ENCODE measurements around the gene HEBP2. TPM values are rescaled to one million over a fixed set of nuclear protein-coding genes. Genes with fewer than 3 reads are reported as not detected.
"Not testable (repeated sequence)": the region's sequence is repeated elsewhere in the genome, so short reads cannot be mapped to it uniquely, and the experiment has no call there.

Gene HEBP2, protein sequence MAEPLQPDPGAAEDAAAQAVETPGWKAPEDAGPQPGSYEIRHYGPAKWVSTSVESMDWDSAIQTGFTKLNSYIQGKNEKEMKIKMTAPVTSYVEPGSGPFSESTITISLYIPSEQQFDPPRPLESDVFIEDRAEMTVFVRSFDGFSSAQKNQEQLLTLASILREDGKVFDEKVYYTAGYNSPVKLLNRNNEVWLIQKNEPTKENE
- total RNA-seq (10 to 100 TPM; 12.3 to 37.0 (median 28.2) TPM), polyA plus RNA-seq (10 to 100 TPM in 1 of 3 donors, 1 to 10 TPM in 2; 5.7 to 13.6 (median 9.5) TPM)
- long read RNA-seq, donor 1, full-length matches to known transcripts = 10 of 10 reads
- long read RNA-seq, donor 1, partial matches to known transcripts = 0 of 10 reads
- long read RNA-seq, donor 1, other reads (novel, unspliced or antisense) = 0 of 10 reads
- long read RNA-seq, donor 2, full-length matches to known transcripts = 14 of 14 reads
- long read RNA-seq, donor 2, partial matches to known transcripts = 0 of 14 reads
- long read RNA-seq, donor 2, other reads (novel, unspliced or antisense) = 0 of 14 reads

DNA sequence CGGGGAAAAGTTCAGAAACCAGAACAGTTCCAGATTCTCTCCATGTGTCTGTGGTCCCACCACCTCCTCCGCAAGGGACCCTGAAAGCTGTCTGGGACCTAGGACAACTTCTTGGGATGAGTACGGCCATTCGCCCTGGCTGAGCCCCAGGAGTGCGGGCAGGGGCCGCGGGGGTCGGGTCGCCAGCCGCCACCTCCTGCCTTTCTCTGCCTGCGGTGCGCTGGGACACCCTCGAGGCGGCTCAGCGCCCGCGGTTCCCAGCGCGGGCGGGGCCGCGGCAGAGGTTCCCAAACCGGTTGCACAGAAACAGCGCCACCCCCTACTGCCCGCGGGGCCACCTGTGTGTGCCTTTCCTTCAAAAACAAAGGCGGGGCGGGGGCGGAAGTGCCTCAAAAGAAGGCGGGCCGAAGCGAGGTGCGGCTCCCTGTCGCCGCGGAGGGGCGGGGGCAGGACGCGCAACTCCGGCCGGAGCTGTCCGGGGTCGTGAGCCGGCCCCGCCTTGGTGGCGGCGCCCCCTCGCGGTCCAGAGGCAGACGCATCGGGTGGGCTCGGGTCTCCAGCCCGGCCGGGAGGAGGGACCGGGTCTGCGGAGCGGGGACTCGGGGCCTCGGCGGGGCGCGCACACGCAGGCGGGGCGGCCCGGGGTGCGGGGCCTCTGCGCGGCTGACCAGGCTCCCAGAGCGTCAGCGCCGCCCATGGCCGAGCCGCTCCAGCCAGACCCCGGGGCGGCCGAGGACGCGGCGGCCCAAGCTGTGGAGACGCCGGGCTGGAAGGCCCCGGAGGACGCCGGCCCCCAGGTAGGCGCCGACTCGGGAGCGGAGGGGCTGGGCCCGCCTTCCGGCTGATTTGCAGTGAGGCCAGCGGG lies at the start of gene HEBP2:
TSS of gene HEBP2 (plus strand) at position 423 of the 865 bp plus-strand sequence. CDS start at position 696, 273 bp downstream.
- Histone ChIP-seq H3K36me3 (peaks cover 5 to 37% (median 28%) of the 10 kb centered on the region in 6 donors), H3K4me3 (peak within 1 kb of the TSS; percentile 54 to 91 (median 75)), H3K27me3 (replicated peaks in 1 of 7) (no peaks in the 10 kb centered on the region), H3K4me1 (peaks cover 0 to 44% (median 19%) of the 10 kb centered on the region in 6 donors), H3K27ac (peak within 1 kb of the TSS; percentile 89 to 98 (median 92)), H3K9me3 (no peaks in the 10 kb centered on the region)
- peak; percentile 99 for DNase-seq
- TF ChIP-seq POLR2AphosphoS5 (IDR thresholded peaks at IDR 0.05) (peak; percentile 82 to 91 (median 88)), POLR2A (IDR thresholded peaks at IDR 0.05) (peak in 2 of 3 donors; percentile 2 to 53)
- TF ChIP-seq, protein P1, sequence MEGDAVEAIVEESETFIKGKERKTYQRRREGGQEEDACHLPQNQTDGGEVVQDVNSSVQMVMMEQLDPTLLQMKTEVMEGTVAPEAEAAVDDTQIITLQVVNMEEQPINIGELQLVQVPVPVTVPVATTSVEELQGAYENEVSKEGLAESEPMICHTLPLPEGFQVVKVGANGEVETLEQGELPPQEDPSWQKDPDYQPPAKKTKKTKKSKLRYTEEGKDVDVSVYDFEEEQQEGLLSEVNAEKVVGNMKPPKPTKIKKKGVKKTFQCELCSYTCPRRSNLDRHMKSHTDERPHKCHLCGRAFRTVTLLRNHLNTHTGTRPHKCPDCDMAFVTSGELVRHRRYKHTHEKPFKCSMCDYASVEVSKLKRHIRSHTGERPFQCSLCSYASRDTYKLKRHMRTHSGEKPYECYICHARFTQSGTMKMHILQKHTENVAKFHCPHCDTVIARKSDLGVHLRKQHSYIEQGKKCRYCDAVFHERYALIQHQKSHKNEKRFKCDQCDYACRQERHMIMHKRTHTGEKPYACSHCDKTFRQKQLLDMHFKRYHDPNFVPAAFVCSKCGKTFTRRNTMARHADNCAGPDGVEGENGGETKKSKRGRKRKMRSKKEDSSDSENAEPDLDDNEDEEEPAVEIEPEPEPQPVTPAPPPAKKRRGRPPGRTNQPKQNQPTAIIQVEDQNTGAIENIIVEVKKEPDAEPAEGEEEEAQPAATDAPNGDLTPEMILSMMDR (IDR thresholded peaks at IDR 0.05 in 8 of 11, conservative IDR thresholded peaks at IDR 0.05 in 3 of 11) = peak; percentile 6 to 77 (median 71)
- WGBS, 5 donors = 0 to 1% (median 0%) methylated on average over 31 to 92 of the region's 92 CpGs
- intact Hi-C loops (cut with DNase I; ENCODE audit: low total_unique reads) = no loop called here

GRCh38 chr6:138357928-138358327 lies 46.1 kb upstream of the HEBP2 start:
- no peaks in the 10 kb centered on the region for H3K36me3 ChIP-seq
- H3K27me3 ChIP-seq (replicated peaks in 1 of 7) = peaks cover 0 to 6% (median 0%) of the 10 kb centered on the region in 7 donors
- no peak overlapping the region for H3K27ac ChIP-seq
- no peaks in the 10 kb centered on the region for H3K4me1 ChIP-seq
- WGBS, 5 donors = 84 to 90% (median 88%) methylated on average over 1 of the region's 1 CpG
- DNase-seq = no peak
- no peaks in the 10 kb centered on the region for H3K9me3 ChIP-seq
- no peak overlapping the region for H3K4me3 ChIP-seq
- intact Hi-C loops (cut with DNase I; ENCODE audit: low total_unique reads) = no loop called here
- no peak for TF ChIP-seq POLR2A (IDR thresholded peaks at IDR 0.05)
- TF ChIP-seq, protein P1 (IDR thresholded peaks at IDR 0.05 in 8 of 11, conservative IDR thresholded peaks at IDR 0.05 in 3 of 11) = no peak
- no peak for TF ChIP-seq POLR2AphosphoS5 (IDR thresholded peaks at IDR 0.05)

DNA sequence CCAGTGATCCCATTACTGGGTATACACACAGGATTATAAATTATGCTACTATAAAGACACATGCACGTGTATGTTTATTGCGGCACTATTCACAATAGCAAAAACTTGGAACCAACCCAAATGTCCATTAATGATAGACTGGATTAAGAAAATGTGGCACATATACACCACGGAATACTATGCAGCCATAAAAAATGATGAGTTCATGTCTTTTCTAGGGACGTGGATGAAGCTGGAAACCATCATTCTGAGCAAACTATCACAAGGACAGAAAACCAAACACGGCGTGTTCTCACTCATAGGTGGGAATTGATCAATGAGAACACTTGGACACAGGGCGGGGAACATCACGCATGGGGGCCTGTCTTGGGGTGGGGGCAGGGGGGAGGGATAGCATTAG lies 35.3 kb upstream of the HEBP2 start:
- H3K4me1 ChIP-seq; H3K27me3 ChIP-seq (replicated peaks in 1 of 7); DNase-seq; H3K4me3 ChIP-seq; H3K9me3 ChIP-seq; intact Hi-C loops (cut with DNase I; ENCODE audit: low total_unique reads); H3K36me3 ChIP-seq; H3K27ac ChIP-seq: not testable (repeated sequence)
- 93 to 96% (median 94%) methylated on average over 8 of the region's 8 CpGs for WGBS, 5 donors

DNA sequence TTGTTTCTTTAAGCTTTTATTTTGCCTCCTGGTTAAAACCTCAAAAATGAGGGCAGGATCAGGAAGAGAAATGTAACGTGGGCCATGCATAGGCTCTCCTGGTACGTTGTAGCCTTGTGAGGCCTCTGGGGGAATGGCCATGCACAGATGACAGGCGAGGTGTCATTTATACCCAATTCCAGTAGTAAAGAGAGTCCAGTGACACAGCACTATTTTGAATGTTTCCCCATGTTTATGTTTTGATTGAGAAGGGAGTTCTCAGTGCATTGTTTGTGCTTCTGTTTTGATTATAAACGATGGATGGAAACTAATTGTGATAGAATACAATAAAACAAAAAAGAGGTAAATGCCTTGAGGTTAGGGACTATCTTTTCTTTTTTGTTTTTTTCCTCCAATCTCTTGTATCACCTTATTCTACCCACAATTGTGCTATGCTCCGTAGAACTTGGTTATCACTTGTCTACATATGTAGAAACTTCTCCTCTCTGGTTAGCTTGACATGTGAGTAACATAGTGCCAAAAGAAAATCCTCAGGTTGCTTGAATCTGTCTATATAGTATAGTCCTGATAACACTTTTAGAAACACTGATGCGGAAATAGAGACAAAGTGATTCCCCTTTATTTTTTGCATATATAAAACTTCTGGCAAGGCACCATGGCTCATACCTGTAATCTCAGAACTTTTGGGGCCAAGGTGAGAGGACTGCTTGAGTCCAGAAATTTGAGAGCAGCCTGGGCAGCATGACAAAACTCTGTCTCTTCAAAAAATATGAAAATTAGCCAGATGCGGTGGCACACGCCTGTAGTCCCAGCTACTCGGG lies 33.2 kb upstream of the HEBP2 start:
- intact Hi-C loops (cut with DNase I; ENCODE audit: low total_unique reads) = no loop called here
- Histone ChIP-seq H3K36me3 (no peaks in the 10 kb centered on the region), H3K9me3 (peaks cover 0 to 8% (median 0%) of the 10 kb centered on the region in 8 donors), H3K27me3 (replicated peaks in 1 of 7) (no peaks in the 10 kb centered on the region), H3K27ac (no peak overlapping the region), H3K4me3 (no peak overlapping the region), H3K4me1 (no peaks in the 10 kb centered on the region)
- 75 to 82% (median 77%) methylated on average over 9 of the region's 9 CpGs for WGBS, 5 donors
- TF ChIP-seq, protein P1 (IDR thresholded peaks at IDR 0.05 in 8 of 11, conservative IDR thresholded peaks at IDR 0.05 in 3 of 11) = no peak
- TF ChIP-seq POLR2AphosphoS5 (IDR thresholded peaks at IDR 0.05) = no peak
- no peak for TF ChIP-seq POLR2A (IDR thresholded peaks at IDR 0.05)
- no peak for DNase-seq
